Neural cell (in vitro differentiated cells): ENCODE measurements around the gene ADD1.

Experiments used
- EP300 ChIP-seq: fragments of 450-650 bp; conservative IDR thresholded peaks from 2 replicates; pipeline ENCODE4 v1.6.1; 2014; ENCODE audit warnings: antibody characterized with exemption, mild to moderate bottlenecking, moderate library complexity; ENCODE audit not compliant: poor library complexity, severe bottlenecking
- EZH2 ChIP-seq: fragments of 200-600, 300-800 bp; shearing (Covaris generic), sonication (generic); IDR thresholded peaks from 2 replicates; pipeline ENCODE4 v1.6.1; 2014; ENCODE audit warnings: antibody characterized with exemption, low read length, borderline replicate concordance, mild to moderate bottlenecking; ENCODE audit not compliant: insufficient read depth, poor library complexity, severe bottlenecking
- TF ChIP-seq, protein P1 (sequence below): fragments of 450-650 bp; IDR thresholded peaks from 2 replicates; pipeline ENCODE4 v1.5.1; 2014; ENCODE audit warnings: antibody characterized with exemption, mild to moderate bottlenecking, moderate library complexity; ENCODE audit not compliant: poor library complexity, severe bottlenecking

DNA sequence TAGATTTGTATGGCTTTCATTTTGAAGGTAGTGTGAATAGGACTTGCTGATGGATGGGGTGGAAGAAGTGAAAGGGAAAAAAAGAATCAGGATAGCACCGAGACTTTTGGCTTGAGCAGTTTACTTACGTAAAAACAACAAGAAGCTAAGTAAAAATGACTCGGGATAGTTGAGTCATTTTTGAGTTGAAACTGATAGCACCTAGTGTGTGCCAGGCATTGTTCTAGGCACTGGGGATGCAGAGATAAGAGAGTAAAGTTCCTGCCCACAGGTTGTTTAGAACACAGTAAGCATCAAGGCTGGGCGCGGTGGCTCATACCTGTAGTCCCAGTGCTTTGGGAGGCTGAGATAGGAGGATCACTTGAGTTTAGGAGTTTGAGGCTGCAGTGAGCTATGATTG is 34.7 kb downstream of the ADD1 start:
- TF ChIP-seq, protein P1, sequence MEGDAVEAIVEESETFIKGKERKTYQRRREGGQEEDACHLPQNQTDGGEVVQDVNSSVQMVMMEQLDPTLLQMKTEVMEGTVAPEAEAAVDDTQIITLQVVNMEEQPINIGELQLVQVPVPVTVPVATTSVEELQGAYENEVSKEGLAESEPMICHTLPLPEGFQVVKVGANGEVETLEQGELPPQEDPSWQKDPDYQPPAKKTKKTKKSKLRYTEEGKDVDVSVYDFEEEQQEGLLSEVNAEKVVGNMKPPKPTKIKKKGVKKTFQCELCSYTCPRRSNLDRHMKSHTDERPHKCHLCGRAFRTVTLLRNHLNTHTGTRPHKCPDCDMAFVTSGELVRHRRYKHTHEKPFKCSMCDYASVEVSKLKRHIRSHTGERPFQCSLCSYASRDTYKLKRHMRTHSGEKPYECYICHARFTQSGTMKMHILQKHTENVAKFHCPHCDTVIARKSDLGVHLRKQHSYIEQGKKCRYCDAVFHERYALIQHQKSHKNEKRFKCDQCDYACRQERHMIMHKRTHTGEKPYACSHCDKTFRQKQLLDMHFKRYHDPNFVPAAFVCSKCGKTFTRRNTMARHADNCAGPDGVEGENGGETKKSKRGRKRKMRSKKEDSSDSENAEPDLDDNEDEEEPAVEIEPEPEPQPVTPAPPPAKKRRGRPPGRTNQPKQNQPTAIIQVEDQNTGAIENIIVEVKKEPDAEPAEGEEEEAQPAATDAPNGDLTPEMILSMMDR: no peak
- no peak for TF ChIP-seq EP300
- TF ChIP-seq EZH2: no peak
